Effector CD8-positive, alpha-beta T cell (primary cell): ENCODE data around the gene NCBP2L.
A peak's percentile ranks its signal among the peaks of the same experiment; 100 is the strongest.
"Not testable (repeated sequence)": the region's sequence is repeated elsewhere in the genome, so short reads cannot be mapped to it uniquely, and the experiment has no call there.

Experiments used
- DNase-seq: peaks from one replicate; lab custom pipeline; 2025; lab: John Stamatoyannopoulos, UW

Gene NCBP2L

GRCh38 chrX:107810053-107810452, 32.5 kb downstream of the NCBP2L start:
- DNase-seq: not testable (repeated sequence)

- no peak for DNase-seq
Observed at GRCh38 chrX:107818900-107819521, 41.5 kb downstream of the NCBP2L start.

- DNase-seq: no peak
Observed at GRCh38 chrX:107823042-107823441, 45.5 kb downstream of the NCBP2L start.

GRCh38 chrX:107823456-107823855, 45.9 kb downstream of the NCBP2L start:
- DNase-seq: no peak

- DNase-seq: peak; percentile 15
Observed at GRCh38 chrX:107825698-107826237, 48.2 kb downstream of the NCBP2L start, which contains the start of gene MID2. Gene MID2 (plus strand): TSS chrX:107825866. CDS start chrX:107826427, 561 bp downstream.

GRCh38 chrX:107826238-107827029, 48.9 kb downstream of the NCBP2L start:
- peak; percentile 8 for DNase-seq

- DNase-seq: no peak
Observed at GRCh38 chrX:107827030-107827831, 49.7 kb downstream of the NCBP2L start.

GRCh38 chrX:107827852-107828251, 50.3 kb downstream of the NCBP2L start:
- no peak for DNase-seq

GRCh38 chrX:107829878-107830277, 52.3 kb downstream of the NCBP2L start:
- DNase-seq: no peak

GRCh38 chrX:107831071-107831730, 53.7 kb downstream of the NCBP2L start:
- DNase-seq: no peak

GRCh38 chrX:107834275-107835201, 57.0 kb downstream of the NCBP2L start:
- no peak for DNase-seq

- no peak for DNase-seq
Observed at GRCh38 chrX:107836958-107837357, 59.4 kb downstream of the NCBP2L start.

GRCh38 chrX:107840971-107841370, 63.4 kb downstream of the NCBP2L start:
- no peak for DNase-seq

- DNase-seq: no peak
Observed at GRCh38 chrX:107842715-107843400, 65.3 kb downstream of the NCBP2L start.
